Hippocampal formation (tissue), 2 donors: ENCODE results near the gene GAB1.

Experiments used
- DNase-seq, 2 donors: peaks; one replicate each; lab custom pipeline; 2025; lab: John Stamatoyannopoulos, UW

The GAB1 gene

DNA sequence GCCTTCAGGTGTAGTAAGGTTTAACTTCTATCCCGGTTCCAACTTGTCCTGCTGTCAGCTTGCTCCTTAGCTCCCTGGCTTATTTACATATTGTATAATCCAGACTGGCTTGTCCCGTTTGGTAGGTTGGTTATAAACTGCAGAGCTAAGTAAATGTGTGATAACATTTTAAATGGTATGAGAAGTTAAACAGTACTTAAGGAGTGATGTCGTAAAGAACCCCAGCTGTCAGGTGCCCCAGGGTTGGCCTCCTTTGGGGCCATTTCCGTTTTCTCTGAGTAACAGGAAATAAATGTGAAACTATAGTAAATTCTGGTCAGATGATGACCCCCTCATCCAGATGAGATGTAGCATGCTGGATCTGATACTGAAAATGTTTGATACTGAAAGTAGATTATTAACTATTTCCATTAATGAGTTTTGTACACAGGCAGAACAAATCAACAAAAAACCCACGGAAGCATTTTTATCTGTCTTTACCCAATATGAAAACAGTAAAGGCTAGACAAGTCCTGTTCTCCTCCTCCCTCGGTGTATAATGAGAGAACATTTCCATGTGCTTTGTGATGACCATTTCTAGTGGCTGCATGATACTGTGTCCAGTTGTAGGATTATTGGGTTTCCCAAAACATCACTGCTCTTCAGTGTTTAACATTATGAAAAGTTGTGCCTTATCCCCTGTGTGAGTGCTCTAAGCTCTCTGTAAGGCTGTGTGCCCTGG lies 22.4 kb downstream of the GAB1 start:
- no peak for DNase-seq

DNA sequence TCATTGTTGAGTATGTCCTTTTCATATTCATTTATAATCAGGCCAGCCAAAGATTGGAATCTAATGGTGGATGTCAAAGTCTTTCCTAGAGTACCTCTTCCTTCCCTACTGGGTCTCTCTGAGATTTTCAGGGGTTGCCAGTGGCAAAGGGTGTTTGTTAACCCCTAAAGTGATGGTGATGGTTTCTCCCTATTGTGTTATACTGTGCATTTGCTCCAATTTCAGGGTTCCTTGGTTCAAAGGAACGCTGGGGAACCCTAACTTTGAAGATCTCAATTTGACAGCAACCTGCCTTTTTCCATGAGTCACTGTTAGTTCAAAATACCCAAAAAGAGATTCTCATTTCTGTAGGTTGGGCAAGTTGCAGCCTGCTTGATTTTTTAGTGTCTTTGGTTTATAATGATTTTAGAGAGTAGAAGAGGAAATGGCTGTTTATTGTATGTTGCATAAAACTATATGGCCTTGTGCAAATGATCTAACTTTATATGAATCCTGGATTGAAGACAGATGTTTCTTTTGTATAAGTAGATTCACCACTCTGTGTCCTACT lies 23.0 kb downstream of the GAB1 start:
- no peak for DNase-seq

DNA sequence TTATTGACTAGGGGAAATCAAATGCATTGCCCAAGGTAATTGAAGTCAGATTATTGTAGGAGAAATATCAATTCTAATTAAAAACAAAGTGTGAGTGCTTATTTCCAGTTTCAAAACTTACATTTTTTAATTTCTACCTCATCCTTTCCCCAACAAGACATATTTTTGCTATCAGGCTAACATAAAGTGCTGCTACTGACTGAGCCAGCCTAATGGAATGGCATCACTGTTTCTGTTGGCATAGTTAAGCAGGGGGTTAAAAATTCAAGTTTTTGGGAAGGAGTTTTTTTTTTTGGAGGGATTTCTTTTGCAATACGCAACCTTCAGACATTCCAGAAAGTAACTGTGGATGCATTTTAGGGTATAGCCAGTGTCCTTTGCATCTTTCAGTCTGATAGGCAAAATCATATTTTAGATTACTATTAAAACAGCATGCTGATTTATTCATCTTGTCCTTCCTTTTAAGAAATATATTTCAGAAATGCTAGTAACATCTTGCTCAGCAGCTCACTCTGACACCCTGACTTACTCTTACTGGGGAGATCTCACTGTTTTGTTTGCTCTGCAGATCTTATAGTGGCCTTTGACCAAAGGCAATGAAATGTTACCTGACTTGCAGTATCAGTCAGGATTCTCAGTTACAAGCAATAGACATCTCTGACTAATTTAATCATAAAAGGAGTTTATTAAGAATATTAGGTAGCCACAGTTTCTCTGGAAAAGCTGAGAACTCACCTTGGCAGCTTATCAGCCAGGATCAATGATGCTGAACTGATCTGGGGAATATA lies 24.4 kb downstream of the GAB1 start:
- no peak for DNase-seq

DNA sequence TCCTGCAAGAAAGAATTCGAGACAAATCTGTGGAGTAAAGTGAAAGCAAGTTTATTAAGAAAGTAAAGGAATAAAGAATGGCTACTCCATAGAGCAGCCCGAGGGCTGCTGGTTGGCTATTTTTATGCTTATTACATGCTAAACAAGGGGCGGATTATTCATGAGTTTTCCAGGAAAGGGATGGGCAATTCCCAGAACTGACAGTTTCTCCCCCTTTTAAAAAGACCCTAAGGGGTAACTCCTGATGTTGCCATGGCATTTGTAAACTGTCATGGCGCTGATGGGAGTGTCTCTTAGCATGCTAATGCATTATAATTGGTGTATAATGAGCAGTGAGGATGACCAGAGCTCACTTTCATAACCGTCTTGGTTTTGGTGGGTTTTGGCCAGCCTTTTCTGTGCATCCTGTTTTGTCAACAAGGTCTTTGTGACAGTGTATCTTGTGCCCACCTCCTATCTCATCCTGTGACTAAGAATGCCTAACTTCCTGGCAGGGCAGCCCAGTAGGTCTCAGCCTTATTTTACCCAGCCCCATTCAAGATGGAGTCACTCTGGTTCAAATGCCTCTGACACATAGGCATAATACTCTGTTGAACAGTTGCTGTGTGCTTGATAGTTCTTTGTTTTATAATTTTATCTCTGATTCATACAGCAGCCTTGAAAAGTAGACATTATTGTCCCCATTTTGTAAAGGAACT lies 25.8 kb downstream of the GAB1 start:
- no peak for DNase-seq

DNA sequence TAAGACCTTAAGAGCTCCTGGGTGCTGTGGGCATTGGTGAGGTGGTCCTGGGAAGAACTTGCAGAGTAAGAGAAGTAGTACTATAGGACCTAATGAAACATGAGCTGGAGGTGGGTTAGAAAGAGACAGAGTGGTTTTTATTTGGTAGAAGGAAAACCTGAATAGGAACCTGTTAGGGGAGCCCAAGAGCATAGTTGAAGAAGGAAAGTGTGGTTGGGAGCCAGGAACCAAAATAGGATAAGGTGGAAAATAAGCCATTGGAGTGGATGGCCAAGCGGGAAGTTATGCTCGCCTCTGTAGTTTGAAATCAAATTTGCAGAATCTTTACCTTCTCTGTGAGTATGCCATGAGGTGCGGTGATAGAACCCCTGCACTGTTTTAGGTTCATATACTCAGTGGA lies 26.7 kb downstream of the GAB1 start:
- no peak for DNase-seq

DNA sequence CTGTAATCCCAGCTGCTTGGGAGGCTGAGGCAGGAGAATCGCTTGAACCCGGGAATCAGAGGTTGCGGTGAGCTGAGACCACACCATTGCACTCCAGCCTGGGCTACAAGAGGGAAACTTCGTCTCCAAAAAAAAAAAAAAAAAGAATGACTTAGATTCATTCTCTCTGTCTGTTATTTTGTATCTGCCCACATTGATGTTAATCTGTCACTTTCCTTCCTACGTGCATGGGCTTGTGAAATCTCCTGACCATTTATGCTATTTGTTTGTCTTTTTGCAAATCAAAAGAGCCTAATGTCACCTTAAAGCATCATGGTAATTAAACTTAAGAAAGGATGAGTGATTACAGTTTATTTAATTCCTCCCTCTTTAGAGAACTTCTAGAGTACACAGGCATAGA lies 27.4 kb downstream of the GAB1 start:
- no peak for DNase-seq

DNA sequence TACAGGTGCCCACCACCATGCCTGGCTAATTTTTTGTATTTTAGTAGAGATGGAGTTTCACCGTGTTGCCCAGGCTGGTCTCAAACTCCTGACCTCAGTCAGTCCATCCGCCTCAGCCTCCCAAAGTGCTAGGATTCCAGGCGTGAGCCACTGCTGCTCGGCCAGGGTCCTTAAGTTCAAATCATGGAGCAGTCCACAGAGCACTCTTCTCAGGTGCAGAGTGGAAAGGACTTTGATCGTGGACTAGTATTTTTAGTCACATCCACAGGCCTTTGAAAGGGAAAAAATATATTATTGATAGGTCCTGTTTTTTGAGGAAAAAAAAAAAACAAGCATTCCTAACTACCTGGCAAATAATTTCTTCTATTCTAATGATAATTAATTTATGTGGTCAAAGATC lies 31.2 kb downstream of the GAB1 start:
- no peak for DNase-seq

DNA sequence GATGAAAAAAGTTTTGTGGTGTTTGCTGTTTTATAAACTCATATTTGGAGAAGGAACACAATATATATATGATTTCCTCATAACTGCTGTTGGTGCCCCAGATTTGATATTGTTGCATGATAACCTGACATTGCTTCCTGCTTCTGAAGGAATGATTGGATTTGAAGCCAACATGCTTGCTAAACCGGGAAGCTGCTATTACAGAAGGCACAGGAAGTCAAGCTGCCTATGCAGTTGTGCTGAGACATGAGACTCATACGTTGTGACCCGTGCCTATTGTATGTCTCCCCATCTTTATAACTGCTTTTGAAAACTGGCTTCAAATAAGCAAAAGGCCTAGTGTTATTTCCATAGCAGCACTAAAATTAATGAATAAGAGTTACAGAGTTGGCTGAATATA lies 32.9 kb downstream of the GAB1 start:
- DNase-seq, result no peak

DNA sequence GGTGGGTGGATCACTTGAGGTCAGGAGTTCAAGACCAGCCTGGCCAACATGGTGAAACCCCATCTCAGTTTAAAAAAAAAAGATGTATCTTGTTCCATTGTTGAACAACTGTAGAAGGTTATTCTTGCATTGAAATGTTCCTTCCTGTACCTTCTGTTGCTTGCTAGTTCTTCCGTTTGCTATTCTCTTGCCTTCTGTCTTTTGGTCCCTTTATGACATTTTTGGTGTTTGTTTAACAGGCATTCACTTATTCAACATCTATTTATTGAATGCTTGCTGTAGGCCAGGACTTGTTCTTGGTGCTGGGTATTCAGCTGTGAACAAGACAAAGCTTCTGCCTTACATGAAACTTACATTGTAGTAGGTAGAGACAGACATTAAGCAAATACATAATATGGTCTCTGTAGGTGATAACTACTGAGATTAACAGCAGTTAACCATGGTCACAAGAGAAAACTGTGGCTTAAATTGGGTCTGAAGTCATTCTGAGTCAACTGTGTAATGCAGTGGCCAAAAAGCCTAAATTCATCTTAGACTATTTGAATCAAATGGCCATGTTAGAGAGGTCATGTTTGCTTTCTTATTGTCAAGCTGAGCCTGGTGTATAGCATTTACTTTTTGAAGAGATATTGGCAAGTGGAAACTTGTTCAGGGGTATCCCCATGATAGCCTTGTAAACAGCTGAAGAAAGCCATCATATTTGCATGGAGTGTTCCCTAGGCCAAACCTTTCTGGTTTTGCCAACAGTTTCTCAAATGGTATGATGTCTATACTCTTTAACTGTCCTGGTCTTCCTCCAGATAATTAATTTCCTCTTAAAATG lies 35.6 kb downstream of the GAB1 start:
- DNase-seq, result no peak

DNA sequence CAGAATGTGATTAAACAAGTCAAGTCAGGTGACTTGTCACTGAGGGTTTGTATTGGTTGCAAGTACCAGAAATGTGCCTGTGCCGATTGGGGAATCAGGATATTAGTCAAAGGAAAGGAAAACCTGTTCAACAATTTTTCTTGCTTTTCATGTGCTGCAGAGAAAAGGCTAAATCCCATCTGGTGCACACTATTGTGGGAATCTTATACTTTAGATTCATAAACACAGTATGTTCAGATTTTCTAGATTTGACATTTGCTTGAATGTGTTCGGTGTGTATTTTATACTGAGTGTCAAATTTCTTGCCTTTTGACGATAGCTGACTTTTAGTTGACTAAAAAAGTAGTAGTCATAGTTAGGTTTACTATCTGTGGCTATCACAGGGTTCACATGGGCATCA lies 37.6 kb downstream of the GAB1 start:
- no peak for DNase-seq

DNA sequence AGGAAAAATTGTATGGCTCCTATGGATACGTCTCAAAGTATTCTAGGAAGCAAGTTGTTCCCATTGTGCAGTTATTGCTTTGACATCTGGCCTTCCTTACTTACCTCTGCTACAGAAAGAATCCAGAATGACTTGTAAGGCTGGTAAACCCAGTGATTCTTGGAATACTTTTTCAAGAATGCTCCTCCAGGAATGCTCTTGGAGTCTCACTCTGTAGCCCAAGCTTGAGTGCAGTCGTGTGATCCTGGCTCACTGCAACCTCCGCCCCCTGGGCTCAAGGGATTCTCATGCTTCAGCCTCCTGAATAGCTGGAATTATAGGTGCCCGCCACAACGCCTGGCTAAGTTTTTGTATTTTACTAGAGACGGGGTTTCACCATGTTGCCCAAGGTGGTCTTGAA lies 38.1 kb downstream of the GAB1 start:
- no peak for DNase-seq

DNA sequence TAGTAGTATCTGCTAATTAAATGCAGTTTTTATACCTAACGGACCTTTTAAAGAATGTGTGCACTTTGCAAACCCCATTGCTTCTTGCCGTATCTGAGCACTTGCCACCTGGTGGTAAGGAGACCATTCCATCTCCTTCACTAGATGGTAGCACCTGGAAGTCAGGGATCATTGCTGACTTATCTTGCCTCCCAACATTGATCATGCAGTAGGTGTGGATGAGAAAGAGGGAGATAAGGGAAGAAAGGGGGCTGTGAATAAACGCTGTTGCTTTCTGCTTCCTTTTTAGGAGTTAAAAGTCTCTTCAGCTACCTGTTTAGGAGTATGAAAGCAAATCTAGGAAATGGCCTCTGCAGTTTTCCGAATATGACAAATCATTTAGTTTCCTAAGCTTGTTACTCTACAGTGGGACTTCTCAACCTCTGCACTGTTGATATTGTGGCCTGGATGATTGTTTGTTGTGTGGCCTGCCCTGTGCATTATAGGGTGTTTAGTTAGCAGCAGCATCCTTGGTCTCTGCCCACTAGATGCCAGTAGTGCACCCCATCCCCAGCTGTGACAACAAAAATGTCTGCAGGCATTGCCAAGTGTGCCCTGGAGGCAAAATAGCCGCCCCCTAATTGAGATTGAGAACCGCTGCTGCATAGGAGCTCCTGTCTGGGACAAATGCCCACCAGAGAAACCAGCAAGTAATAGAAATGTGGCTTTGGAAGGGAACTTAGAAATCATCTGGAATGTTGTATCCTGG lies 38.8 kb downstream of the GAB1 start:
- peak; percentile 77 to 80 for DNase-seq

DNA sequence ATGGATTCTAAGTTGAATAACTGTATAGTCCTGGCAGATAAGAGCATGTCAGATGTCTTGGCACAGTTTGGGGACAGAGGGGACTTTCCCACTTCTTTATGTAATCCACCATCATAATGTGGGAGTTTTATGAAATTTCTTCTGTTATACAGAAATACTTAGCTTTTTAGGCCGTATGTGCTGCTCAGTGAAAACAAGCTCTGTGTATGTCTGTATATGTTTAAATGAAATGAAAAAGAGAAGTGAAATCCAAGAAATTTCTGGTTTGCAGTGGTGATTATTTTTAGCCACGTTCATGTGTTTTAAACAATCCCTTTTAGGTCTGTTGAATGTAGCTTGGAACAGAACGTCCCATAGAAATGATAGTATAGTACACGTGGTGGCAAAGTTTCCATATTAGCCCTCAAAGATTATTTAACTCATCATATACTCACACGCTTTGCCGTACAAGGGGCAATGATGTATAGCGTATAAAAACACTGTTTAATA lies 41.0 kb downstream of the GAB1 start:
- peak in 1 of 2 donors; percentile 42 for DNase-seq

DNA sequence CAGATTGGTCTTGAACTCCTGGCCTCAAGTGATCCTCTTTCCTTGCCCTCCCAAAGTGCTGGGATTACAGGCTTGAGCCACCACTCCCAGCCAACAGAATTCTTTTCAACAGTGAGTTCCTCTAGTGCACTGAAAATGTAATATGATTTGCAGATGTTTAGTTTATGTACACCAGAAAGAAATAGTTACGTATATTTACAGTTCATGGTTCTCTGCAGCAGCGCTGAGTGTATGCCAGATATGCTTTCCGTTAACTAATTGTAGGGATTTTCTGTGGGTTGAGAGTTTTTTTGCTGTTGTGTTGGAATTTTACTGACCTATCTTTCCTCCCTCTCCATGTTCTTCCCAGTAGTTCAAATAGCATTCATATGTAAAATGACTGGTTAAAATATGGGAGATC lies 44.0 kb downstream of the GAB1 start:
- no peak for DNase-seq

DNA sequence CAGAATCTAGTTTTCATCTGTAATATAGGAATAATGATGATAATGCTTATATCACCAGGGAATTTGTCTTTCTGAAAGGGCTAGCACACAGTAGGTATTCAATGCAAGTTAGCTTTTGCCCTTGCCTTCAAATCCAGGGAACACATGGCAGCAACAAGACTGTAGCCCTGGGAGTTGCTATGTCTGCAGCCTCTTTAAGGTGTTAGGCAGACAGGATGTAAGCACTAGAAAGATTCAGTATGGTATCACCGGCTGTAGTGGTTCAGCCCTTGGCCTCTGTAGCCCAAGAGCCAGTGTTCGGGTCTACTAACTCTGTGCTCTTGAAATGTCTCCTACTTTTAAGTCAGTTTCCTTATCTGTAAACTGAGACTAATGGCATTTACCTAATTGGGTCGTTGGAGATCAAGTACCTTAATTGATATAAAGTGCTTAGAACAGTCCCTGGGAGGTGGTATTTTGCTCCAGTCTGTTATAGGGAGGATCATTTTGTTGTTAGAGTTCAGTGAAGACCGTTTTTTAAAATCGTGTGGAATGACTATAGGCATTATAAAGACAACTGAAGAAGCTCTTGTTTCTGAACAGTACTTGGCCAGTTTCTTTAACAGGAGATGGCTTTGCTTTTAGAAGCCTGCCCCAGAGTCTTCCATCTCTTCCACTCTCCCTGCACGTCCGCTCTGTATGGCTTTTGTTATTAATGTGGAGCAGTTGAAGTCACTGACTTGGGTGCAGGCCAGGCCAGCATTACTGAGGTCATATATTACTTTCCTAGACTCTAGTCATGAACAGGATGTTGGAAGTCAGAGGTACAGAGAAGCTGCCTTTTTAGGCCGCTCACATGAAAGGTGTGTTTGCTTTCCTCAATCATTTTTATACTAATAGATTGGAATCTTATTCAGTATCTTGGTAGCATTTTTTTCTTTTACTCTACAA lies 44.8 kb downstream of the GAB1 start:
- peak; percentile 61 to 72 for DNase-seq

DNA sequence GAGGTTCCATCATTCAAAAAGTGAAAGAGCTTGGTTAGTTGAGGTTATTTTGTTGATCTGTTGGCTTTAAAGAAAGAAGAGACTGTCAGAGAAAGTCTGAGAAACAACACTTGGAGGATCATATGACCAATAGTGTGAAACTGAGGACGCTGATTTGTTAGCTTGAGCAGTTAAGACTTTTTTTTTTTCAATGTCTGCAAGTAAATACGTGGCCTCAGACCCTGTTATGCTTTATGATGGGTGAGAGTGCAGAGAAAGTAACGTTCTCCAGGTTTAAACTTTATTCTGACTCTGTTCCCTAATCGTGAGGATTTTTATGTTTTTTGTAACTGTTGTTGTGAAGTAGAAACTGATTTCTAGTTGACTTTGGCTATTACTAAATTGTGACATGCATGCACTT lies 45.9 kb downstream of the GAB1 start:
- peak in 1 of 2 donors; percentile 44 for DNase-seq

DNA sequence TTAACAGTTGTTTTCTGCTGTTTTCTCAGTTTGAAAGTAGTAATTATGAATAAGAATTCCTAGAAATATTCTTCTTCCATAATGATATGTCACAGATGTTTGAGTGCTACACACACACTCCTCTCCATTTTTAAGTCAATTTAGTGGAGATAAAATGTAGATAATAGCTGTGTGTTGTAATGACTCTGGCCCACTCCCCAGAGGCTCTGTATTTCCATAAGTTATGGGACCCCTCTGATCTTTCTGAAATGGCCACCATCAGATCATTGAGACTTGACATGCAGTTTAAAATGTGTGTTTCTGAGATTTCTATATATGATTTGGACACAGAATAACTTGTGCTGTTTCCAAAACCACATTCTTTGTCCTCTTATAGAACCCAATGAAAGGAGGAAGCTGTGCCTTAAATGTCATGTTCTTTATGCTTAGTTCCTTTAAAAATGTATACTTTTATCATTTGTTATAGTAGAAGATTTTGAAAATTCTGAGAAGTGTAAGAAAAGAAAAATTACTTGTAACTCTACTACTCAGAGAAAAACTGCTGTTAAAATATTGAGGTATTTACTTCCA lies 46.4 kb downstream of the GAB1 start:
- no peak for DNase-seq

DNA sequence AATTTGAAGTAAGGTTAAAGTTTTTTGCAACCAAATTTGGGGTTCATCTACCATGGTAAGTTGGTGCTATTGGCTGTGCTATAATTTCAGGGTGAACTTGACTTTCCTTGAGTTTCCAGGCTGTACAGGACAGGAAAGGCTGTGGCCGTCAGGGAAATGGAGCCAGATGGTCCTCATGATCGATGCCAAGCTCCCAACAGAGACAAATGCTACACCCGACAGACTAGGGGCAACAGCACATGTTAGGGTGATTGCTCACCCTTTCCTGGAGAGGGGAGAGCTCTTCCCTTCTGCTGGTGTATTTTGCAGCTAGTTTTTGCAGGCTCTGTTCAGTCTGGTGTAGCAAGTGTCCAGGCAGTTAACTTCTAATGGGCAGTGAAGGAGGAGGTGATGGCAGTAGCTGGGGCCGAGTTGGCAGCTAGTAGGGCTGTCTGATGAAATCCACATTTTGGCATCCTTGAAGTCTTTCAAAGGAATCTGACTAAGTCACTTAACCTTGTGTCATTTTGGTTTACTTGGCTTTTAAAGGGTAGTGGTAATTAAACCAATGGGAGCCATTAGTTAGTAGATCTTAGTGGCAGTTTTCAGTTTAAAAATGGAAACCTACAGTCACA lies 47.8 kb downstream of the GAB1 start:
- no peak for DNase-seq

DNA sequence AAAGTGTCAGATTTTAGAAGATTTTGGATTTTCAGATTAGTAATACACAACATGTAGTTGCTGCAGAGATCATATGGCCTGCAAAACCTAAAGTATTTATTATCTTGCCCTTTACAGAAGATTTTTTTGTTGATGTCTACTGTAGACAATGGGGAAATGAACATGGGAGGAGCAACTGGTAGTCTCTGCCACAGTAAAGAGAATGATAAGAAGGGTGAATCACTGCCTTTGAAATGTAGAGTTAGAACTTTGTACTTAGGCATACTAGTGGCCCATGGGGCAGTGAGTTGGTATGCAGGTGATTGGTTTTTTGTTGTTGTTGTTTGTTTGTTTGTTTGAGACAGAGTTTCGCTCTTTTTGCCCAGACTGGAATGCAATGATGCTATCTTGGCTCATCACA lies 50.1 kb downstream of the GAB1 start:
- no peak for DNase-seq
